Adrenal gland (tissue), 12 donors: ENCODE data around the gene RXRB. TPM values are rescaled to one million over a fixed set of nuclear protein-coding genes. Genes with fewer than 3 reads are reported as not detected.

Source experiments
- DNase-seq, 7 donors: peaks; one replicate each; pipeline ENCODE4 v3.0.0-alpha.2; 2019 to 2020
- H3K27ac ChIP-seq, 5 donors: fragments of 200-600 bp; sonication (generic) in 4 of 5; 1 replicate in 3 of 5; 2 replicates in 2 of 5; pipeline versions ENCODE4 v1.5.1 to v1.8.0; 2016 to 2020; ENCODE audit warnings: mild to moderate bottlenecking in 1 of 5
- H3K27me3 ChIP-seq: fragments of 200-600 bp; 2 replicates; pipeline ENCODE4 v1.8.0; 2021
- H3K36me3 ChIP-seq, 2 donors: fragments of 200-600 bp; replicated peaks in 1 of 2; 1 replicate in 1 of 2; 2 replicates in 1 of 2; pipeline versions ENCODE4 v1.5.1 to v1.8.0; 2018 to 2022
- H3K4me1 ChIP-seq, 2 donors: fragments of 200-600 bp; replicated peaks in 1 of 2; 1 replicate in 1 of 2; 2 replicates in 1 of 2; pipeline versions ENCODE4 v1.5.1 to v1.8.0; 2018 to 2021
- H3K4me3 ChIP-seq, 4 donors: fragments of 200-600 bp; sonication (generic) in 3 of 4; one replicate each; pipeline ENCODE4 v1.5.1; 2016 to 2018
- H3K9me3 ChIP-seq, 3 donors: fragments of 200-600 bp; sonication (generic) in 1 of 3; replicated peaks in 1 of 3; 1 replicate in 2 of 3; 2 replicates in 1 of 3; pipeline versions ENCODE4 v1.5.1 to v1.8.0; 2016 to 2021
- POLR2A ChIP-seq, 2 donors: fragments of 450-650 bp; IDR thresholded peaks; one replicate each; pipeline ENCODE4 v1.6.1; 2017; ENCODE audit warnings: antibody characterized with exemption in 2 of 2, mild to moderate bottlenecking in 2 of 2, moderate library complexity in 1 of 2
- WGBS, 4 donors: extraction: QIAGEN DNeasy Blood & Tissue Kit in 2 of 4; methylation state at CpG; one replicate each; pipeline versions ENCODE4 v1.1.5 to v1.1.7; 2013 to 2017; 5-methylcytosine and 5-hydroxymethylcytosine counted together
- intact Hi-C, 2 donors: fragments of 100-400 bp; cut with DNase I; formaldehyde crosslinking; loops; one replicate each; pipeline versions ENCODE4 v1.14.1 to v1.15.0; 2022 to 2023
- polyA plus RNA-seq, 3 donors: library from polyadenylated mRNA; stranded (reverse); fragments of 200-250 nt in 2 of 3; fragments of 350-450 nt in 1 of 3; fragmentation: Illumina TruSeq in 1 of 3; extraction: RNeasy Lipid Tissue Mini Kit (QIAGEN cat#74804) in 1 of 3; gene quantifications; one replicate each; pipeline ENCODE4 v1.2.3, GENCODE V29; 2013 to 2014
- total RNA-seq, 9 donors: library from RNA; depleted of rRNA in 4 of 9; stranded (reverse); fragments of >200 nt in 4 of 9; fragments of 120-200 nt in 1 of 9; fragmentation: NEBNext Ultra II Directional in 1 of 9; extraction: Animal tissue kit (Norgen Biotek cat#: 25700) in 1 of 9; gene quantifications; one replicate each; pipeline versions ENCODE4 v1.1.0 to v1.2.4, GENCODE V29; 2013 to 2023
- TF ChIP-seq, protein P1 (sequence below), 6 experiments: fragments of 450-650 bp in 4 of 6; fragments of 200-600 bp in 2 of 6; sonication (generic) in 1 of 6; IDR thresholded peaks; 1 replicate in 5 of 6; 2 replicates in 1 of 6; pipeline versions ENCODE4 v1.5.1 to v1.8.0; 2016 to 2021; ENCODE audit warnings: antibody characterized with exemption in 6 of 6, mild to moderate bottlenecking in 2 of 6, moderate library complexity in 1 of 6
- donor health status: healthy with polysubstance abuse.
- donor health status: Bipolar disorder and iron deficiency.
- donor health status: DM: yes; HTN: yes; CAD: no.
- donor health status: DM: no; HTN: no; CAD: no.
- donor health status: DM: no; HTN: no; CAD: no.
- donor health status: DM: yes; HTN: yes; CAD: no.

Gene RXRB
- total and polyA plus RNA-seq, 12 donors, result 15.8 to 75.9 (median 33.2) TPM

DNA sequence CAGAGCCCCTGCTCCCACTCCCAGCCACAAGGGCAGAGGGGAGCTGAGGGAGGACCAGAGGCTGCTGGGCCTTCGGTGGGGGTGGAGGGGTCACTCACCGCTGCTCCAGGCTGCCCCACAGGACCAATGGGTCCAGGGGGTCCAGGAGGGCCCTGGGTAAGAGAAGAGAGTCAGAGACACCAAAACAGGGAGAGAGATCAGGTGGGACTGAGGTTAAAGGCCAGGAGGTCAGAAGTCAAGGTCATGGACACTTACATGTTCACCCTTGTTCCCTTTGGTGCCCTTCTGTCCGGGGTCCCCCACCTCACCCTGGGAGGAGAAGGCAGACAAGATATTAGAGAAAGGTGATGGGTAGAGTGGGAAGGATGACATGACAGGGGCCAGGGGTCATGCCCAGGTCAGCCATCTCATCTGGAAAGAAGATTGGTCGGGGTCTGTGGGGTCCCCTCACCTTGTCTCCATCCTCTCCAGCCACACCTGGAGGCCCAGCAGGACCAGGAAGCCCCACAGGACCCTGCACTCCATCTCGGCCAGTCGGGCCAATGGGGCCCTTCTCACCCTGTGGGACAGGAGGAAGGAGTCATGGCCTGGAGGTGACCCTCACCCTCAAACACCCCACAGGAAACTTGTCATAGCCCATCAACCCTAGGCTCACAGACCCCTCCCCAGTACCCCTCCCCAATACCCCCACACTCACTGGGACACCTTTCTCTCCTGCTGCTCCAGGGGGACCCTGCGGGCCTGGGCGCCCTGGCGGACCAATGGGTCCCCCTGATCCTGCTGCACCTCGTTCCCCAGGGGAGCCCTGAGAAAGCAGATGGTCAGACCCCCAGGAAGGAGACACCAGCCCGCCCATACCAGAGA lies 29.2 kb downstream of the RXRB start:
- H3K9me3 ChIP-seq, result no peaks in the 10 kb centered on the region
- H3K4me1 ChIP-seq, result no peaks in the 10 kb centered on the region
- no peak overlapping the region for H3K4me3 ChIP-seq
- 81 to 85% (median 83%) methylated on average over 4 to 11 of the region's 11 CpGs for WGBS, 4 donors
- intact Hi-C loops, result no loop called here
- H3K27ac ChIP-seq, result no peak overlapping the region
- no peak for TF ChIP-seq POLR2A (IDR thresholded peaks at IDR 0.05)
- TF ChIP-seq, protein P1, sequence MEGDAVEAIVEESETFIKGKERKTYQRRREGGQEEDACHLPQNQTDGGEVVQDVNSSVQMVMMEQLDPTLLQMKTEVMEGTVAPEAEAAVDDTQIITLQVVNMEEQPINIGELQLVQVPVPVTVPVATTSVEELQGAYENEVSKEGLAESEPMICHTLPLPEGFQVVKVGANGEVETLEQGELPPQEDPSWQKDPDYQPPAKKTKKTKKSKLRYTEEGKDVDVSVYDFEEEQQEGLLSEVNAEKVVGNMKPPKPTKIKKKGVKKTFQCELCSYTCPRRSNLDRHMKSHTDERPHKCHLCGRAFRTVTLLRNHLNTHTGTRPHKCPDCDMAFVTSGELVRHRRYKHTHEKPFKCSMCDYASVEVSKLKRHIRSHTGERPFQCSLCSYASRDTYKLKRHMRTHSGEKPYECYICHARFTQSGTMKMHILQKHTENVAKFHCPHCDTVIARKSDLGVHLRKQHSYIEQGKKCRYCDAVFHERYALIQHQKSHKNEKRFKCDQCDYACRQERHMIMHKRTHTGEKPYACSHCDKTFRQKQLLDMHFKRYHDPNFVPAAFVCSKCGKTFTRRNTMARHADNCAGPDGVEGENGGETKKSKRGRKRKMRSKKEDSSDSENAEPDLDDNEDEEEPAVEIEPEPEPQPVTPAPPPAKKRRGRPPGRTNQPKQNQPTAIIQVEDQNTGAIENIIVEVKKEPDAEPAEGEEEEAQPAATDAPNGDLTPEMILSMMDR (IDR thresholded peaks at IDR 0.05), result no peak
- no peak for DNase-seq
- no peaks in the 10 kb centered on the region for H3K36me3 ChIP-seq
- no peaks in the 10 kb centered on the region for H3K27me3 ChIP-seq

DNA sequence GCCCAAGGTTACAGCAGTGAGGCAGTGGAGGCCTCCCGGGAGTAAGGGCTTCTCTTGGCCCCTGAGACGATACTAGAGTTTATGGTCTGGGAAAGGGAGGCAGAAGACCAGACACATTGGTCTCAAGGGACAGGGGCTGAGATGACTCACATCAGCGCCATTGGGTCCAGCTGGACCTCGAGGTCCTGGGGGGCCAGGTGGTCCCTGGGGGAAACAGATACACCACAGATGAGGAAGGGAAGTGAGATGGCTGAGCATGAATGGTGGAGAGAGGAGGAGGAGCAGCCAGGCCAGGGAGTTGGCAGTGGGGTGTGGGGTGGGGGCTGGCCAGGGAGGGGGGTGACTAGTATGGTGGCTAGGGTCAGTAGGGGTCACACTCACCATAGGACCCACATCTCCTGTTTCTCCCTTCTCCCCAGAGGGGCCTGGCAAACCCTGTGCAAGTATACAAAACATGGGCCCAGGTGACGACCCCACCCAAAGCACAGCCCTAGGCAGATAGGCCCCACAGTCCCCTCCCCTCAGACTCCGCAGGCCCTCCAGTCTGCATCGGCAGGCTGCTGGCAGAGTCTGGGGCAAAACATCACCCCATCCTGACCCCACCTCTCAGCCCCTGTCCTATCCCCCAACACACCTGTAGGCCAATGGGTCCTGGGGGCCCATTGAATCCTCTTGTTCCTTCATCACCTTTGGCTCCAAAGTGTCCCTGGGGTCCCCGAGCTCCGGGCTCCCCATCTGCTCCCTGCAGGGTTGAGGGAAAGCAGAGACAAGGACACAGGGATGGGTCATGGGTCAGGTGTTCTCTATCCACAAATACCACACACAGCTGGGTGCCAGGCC lies 30.1 kb downstream of the RXRB start:
- Histone ChIP-seq H3K27me3 (no peaks in the 10 kb centered on the region), H3K36me3 (no peaks in the 10 kb centered on the region), H3K9me3 (no peaks in the 10 kb centered on the region), H3K27ac (no peak overlapping the region), H3K4me1 (no peaks in the 10 kb centered on the region), H3K4me3 (no peak overlapping the region)
- 79 to 88% (median 85%) methylated on average over 8 to 9 of the region's 9 CpGs for WGBS, 4 donors
- no peak for TF ChIP-seq POLR2A (IDR thresholded peaks at IDR 0.05)
- TF ChIP-seq, protein P1 (IDR thresholded peaks at IDR 0.05), result no peak
- intact Hi-C loops, result no loop called here
- DNase-seq, result no peak

DNA sequence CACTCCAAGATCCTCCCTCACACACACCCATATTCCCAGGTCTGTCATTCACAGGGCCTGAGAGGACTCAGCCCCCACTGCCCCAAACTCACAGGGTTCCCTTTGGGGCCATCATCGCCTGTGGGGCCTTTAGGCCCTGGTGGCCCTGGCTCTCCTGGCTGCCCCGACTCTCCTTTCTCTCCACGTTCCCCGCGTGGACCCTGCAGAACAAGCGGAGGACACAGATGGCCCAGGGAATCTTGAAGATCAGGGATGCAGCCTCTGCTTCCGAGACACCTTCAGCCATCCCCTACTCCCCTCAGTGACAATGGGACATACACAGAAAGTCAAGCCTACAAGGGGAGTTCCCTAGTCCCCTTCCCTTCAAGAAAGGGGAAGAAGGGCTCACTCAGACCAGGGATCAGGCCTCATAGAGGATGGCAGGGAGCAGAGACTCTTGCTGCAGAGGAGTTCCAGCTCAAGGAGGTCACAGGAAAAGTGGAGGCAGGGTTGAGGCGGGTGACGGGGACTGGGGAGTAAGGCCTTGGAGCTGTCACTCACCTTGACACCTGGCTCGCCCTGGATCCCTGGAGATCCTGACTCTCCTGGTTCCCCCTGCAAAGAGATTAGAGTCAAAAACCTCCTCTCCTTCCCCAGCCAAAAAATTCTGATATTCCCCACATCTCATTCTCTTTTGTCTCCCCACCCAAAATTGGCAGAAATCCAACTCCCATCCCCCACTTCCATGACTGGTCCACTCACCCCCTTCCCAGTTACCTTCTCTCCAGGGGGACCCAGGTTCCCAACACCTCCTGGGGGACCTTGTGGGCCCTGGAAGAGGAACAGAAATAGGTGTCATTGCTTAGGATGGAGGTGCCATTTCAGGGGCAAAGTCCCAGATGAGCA lies 30.9 kb downstream of the RXRB start:
- no peak for DNase-seq
- no peak overlapping the region for H3K4me3 ChIP-seq
- 87 to 96% (median 87%) methylated on average over 8 to 10 of the region's 10 CpGs for WGBS, 4 donors
- intact Hi-C loops, result no loop called here
- H3K27ac ChIP-seq, result no peak overlapping the region
- H3K36me3 ChIP-seq, result no peaks in the 10 kb centered on the region
- H3K4me1 ChIP-seq, result no peaks in the 10 kb centered on the region
- H3K27me3 ChIP-seq, result no peaks in the 10 kb centered on the region
- no peak for TF ChIP-seq POLR2A (IDR thresholded peaks at IDR 0.05)
- TF ChIP-seq, protein P1 (IDR thresholded peaks at IDR 0.05), result no peak
- no peaks in the 10 kb centered on the region for H3K9me3 ChIP-seq
